Epithelial cell of esophagus (primary cell): ENCODE results near the gene DCST1.
A peak's percentile ranks its signal among the peaks of the same experiment; 100 is the strongest.
"Not testable (repeated sequence)": the region's sequence is repeated elsewhere in the genome, so short reads cannot be mapped to it uniquely, and the experiment has no call there.

ENCODE experiments used
- DNase-seq: peaks from one replicate; pipeline ENCODE4 v3.0.0; 2010; ENCODE audit warnings: low read depth
- H3K4me3 ChIP-seq: 2 replicates; pipeline ENCODE4 v1.5.1; 2011; ENCODE audit warnings: mild to moderate bottlenecking, low read length, control low read depth
- CTCF ChIP-seq: IDR thresholded peaks from 2 replicates; pipeline ENCODE4 v1.5.1; 2011; ENCODE audit warnings: low read depth, mild to moderate bottlenecking, low read length, control low read depth, inconsistent platforms; ENCODE audit not compliant: insufficient read depth; ENCODE audit errors: missing control alignments

The DCST1 gene

GRCh38 chr1:154992721-154993571, 40.7 kb upstream of the DCST1 start:
- peak; percentile 17 for TF ChIP-seq CTCF
- DNase-seq, result no peak

GRCh38 chr1:154993572-154994268, 39.9 kb upstream of the DCST1 start, which contains the start of gene LENEP:
LENEP (plus strand) TSS chr1:154993586; CDS start chr1:154993608, 22 bp downstream.
- TF ChIP-seq CTCF, result no peak
- no peak within 1 kb of the TSS for H3K4me3 ChIP-seq
- DNase-seq, result no peak

More at GRCh38 chr1:154992721-154993571, 40.7 kb upstream of the DCST1 start:
- H3K4me3 ChIP-seq, result no peak overlapping the region

- no peak for TF ChIP-seq CTCF
- no peak overlapping the region for H3K4me3 ChIP-seq
- no peak for DNase-seq
These were observed 39.4 kb upstream of the DCST1 start for GRCh38 chr1:154994269-154994587.

- TF ChIP-seq CTCF, result no peak
- no peak overlapping the region for H3K4me3 ChIP-seq
- DNase-seq, result no peak
These were observed 39.0 kb upstream of the DCST1 start for GRCh38 chr1:154994591-154994990.

- peak; percentile 48 for TF ChIP-seq CTCF
- peak; percentile 79 for DNase-seq
- H3K4me3 ChIP-seq, result not testable (repeated sequence)
These were observed 38.2 kb upstream of the DCST1 start for GRCh38 chr1:154995301-154995983.

- no peak overlapping the region for H3K4me3 ChIP-seq
- no peak for TF ChIP-seq CTCF
- no peak for DNase-seq
These were observed 36.5 kb upstream of the DCST1 start for GRCh38 chr1:154996966-154997701.
